HFFc6 (cell line): Measurements from ENCODE around the gene SLC7A14. TPM values are rescaled to one million over a fixed set of nuclear protein-coding genes. Genes with fewer than 3 reads are reported as not detected.

ENCODE experiments used
- DNase-seq: peaks from one replicate; pipeline ENCODE4 v3.0.0-alpha.2; 2018
- H3K27ac Mint-ChIP-seq: 2 replicates; pipeline ENCODE4 v1.8.0; 2020; ENCODE audit warnings: mild to moderate bottlenecking, mixed read lengths
- H3K27me3 Mint-ChIP-seq: 2 replicates; pipeline ENCODE4 v1.8.0; 2021; ENCODE audit warnings: mild to moderate bottlenecking, moderate library complexity, mixed read lengths; ENCODE audit not compliant: insufficient read depth
- H3K36me3 Mint-ChIP-seq: 2 replicates; pipeline ENCODE4 v1.8.0; 2021; ENCODE audit warnings: low read depth, mixed read lengths
- H3K4me1 Mint-ChIP-seq: 2 replicates; pipeline ENCODE4 v1.8.0; 2020; ENCODE audit warnings: low read depth, mixed read lengths
- H3K4me3 Mint-ChIP-seq: 2 replicates; pipeline ENCODE4 v1.8.0; 2020; ENCODE audit warnings: mild to moderate bottlenecking, moderate library complexity, mixed read lengths
- H3K9me3 Mint-ChIP-seq: 2 replicates; pipeline ENCODE4 v1.8.0; 2020; ENCODE audit warnings: mild to moderate bottlenecking, mixed read lengths
- CTCF ChIP-seq: fragments of 200-600 bp; sonication (generic); IDR thresholded peaks from 2 replicates; pipeline ENCODE4 v1.5.0; 2021; ENCODE audit warnings: antibody characterized with exemption, mild to moderate bottlenecking
- total RNA-seq, 6 experiments: library from RNA; stranded (reverse); fragmentation: NEBNext Ultra II Directional; extraction: Animal tissue kit (Norgen Biotek cat#: 25700); gene quantifications; 2 replicates in 1 of 6; 3 replicates in 5 of 6; pipeline ENCODE4 v1.2.3, GENCODE V29; 2021

SLC7A14 gene
- total RNA-seq, 6 experiments from 2014 or later, result 0.14 to 0.53 (median 0.39) TPM

GRCh38 chr3:170522201-170522600, 63.7 kb downstream of the SLC7A14 start:
- Mint-ChIP-seq H3K27ac (no peak overlapping the region), H3K4me3 (no peak overlapping the region), H3K27me3 (peaks cover 8% of the 10 kb centered on the region), H3K4me1 (peaks cover 31% of the 10 kb centered on the region), H3K36me3 (0 out of 2 replicates have a peak, but pooled peaks cover 5% of the 10 kb centered on the region), H3K9me3 (no peaks in the 10 kb centered on the region)
- no peak for DNase-seq
- TF ChIP-seq CTCF, result no peak

GRCh38 chr3:170520996-170521395, 64.9 kb downstream of the SLC7A14 start:
- TF ChIP-seq CTCF, result no peak
- no peak for DNase-seq
- H3K27me3 Mint-ChIP-seq, result peaks cover 7% of the 10 kb centered on the region
- H3K4me1 Mint-ChIP-seq, result peaks cover 34% of the 10 kb centered on the region
- H3K9me3 Mint-ChIP-seq, result no peaks in the 10 kb centered on the region
- H3K27ac Mint-ChIP-seq, result no peak overlapping the region
- no peak overlapping the region for H3K4me3 Mint-ChIP-seq
- H3K36me3 Mint-ChIP-seq, result 0 out of 2 replicates have a peak, but pooled peaks cover 5% of the 10 kb centered on the region

GRCh38 chr3:170517242-170517945, 68.5 kb downstream of the SLC7A14 start:
- no peak overlapping the region for H3K27ac Mint-ChIP-seq
- no peaks in the 10 kb centered on the region for H3K9me3 Mint-ChIP-seq
- H3K36me3 Mint-ChIP-seq, result 0 out of 2 replicates have a peak, but pooled peaks cover 5% of the 10 kb centered on the region
- DNase-seq, result no peak
- no peak overlapping the region for H3K4me3 Mint-ChIP-seq
- H3K27me3 Mint-ChIP-seq, result peaks cover 5% of the 10 kb centered on the region
- H3K4me1 Mint-ChIP-seq, result peaks cover 17% of the 10 kb centered on the region
- no peak for TF ChIP-seq CTCF

- Mint-ChIP-seq H3K4me3 (no peak overlapping the region), H3K9me3 (no peaks in the 10 kb centered on the region), H3K27ac (no peak overlapping the region), H3K4me1 (peaks cover 17% of the 10 kb centered on the region), H3K27me3 (peaks cover 3% of the 10 kb centered on the region), H3K36me3 (0 out of 2 replicates have a peak, but pooled peaks cover 2% of the 10 kb centered on the region)
- no peak for TF ChIP-seq CTCF
- DNase-seq, result no peak
These were observed 72.2 kb downstream of the SLC7A14 start for GRCh38 chr3:170513642-170514041.

GRCh38 chr3:170511371-170511770, 74.5 kb downstream of the SLC7A14 start:
- Mint-ChIP-seq H3K27me3 (no peaks in the 10 kb centered on the region; the same call in 1 of the 2 replicates), H3K4me3 (no peak overlapping the region), H3K4me1 (peaks cover 11% of the 10 kb centered on the region), H3K9me3 (no peaks in the 10 kb centered on the region), H3K27ac (no peak overlapping the region), H3K36me3 (no peaks in the 10 kb centered on the region)
- TF ChIP-seq CTCF, result no peak
- DNase-seq, result no peak
